HG03558 (cell line): Measurements from ENCODE around the gene SELENOF.

Source experiments
- ATAC-seq: cut with Tn5 transposase; IDR thresholded peaks from one replicate; pipeline ENCODE4 v1.9.1; 2021; ENCODE audit warnings: moderate number of reproducible peaks; ENCODE audit not compliant: unreplicated experiment; ENCODE audit errors: extremely low read depth

SELENOF gene

DNA sequence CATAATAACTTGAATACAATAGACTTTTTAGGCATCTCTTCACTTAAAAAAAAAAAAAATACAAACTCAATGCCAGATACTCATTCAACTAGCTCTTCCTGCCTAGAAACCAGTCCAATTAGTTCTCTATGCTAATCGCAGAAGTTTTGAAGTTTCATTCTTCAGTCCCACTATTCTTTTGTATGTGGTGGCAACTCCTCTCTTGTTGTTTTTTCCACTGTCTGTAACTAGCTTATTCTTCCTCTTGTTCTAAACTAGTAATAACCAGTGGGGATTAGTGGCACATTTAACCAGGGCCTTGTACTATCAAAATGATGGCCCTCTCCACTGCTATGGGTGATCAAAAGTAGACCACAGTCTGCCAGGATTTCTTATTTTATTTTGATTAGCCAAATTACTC lies 52.5 kb downstream of the SELENOF start:
- no peak for ATAC-seq

GRCh38 chr1:86860424-86860823 lies 53.5 kb downstream of the SELENOF start:
- no peak for ATAC-seq

DNA sequence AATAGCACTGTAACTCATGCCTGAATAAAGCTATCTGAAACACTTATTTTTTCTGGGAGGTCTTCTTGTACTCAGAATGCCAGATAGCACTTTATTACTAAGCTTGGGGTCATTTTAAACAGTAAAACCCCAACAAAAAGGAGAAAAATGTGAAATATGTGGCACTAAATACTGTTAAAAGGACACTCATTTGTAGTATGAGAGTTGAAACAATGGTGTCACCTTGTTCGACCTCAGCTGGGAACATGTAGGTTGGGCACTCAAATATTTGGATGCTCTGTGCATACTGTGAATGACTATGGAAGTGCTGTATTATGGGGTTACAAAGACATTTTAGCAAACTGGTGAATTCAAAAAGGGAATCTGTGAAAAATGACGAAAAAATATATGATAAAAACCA lies 53.9 kb downstream of the SELENOF start:
- ATAC-seq = no peak

DNA sequence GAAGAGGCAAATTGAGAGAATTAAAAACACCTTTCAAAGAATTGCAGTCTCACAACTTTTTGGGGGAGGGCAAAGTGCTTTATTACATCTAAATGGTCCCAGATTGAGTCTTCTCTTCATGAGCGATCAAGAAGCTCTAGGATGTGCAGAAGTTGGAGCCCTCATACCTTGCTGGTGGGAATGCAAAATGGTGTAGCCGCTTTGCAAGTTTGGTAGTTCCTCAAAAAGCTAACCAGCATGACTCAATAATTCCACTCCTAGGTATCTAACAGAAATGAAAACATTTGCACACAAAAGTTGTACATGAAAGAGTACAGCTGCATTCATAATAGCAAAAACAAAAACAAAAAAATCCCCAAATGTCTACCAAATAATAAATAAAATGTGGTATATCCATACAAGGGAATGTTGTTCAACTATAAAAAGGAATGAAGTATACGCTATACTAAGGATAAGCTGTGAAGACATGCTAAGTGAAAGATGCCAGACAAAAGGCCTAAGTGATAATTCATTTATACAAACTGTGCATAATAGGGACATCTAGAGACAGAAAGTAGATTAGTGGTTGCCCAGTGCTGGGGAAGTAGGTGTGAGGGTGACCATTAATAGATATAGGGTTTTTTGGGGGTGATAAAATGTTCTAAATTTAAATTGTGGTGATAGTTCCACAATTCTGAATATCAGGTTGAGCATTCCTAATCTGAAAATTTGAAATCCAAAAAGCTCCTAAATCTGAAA lies 55.2 kb downstream of the SELENOF start:
- ATAC-seq = no peak

DNA sequence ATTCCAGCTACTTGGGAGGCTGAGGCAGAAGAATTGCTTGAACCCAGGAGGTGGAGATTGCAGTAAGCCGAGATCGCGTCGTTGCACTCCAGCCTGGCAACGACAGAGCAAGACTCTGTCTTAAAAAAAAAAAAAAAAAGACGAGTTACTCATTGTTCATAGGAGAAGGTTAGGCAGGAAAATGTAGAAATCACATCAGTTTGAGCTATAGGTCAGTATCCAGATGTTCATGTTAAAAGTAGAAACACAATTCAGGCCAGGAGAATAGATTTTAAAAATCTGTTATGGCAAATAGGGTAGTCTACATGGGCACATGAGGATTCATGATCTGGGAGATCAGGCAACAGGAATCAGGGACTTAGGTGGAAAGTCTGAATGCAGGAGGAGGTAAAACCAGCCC lies 57.7 kb downstream of the SELENOF start:
- ATAC-seq = no peak

DNA sequence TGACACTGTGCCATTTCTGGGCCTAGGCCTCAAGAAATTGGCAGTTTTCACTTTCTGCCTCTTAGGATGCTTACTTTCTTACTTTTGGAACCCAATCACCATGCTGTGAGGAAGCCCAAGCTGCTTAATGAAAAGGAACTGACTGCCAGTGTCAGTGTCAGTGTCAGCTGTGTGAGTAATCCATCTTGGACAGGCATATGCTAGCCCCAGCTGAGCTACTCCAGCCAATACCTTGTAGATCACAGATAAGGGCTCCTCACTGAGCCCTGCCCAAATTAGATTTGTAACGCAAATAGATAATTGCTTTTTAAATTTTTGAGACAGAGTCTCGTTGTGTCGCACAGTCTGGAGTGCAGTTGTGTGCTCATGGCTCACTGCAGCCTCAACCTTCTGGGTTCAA lies 59.6 kb downstream of the SELENOF start:
- no peak for ATAC-seq

DNA sequence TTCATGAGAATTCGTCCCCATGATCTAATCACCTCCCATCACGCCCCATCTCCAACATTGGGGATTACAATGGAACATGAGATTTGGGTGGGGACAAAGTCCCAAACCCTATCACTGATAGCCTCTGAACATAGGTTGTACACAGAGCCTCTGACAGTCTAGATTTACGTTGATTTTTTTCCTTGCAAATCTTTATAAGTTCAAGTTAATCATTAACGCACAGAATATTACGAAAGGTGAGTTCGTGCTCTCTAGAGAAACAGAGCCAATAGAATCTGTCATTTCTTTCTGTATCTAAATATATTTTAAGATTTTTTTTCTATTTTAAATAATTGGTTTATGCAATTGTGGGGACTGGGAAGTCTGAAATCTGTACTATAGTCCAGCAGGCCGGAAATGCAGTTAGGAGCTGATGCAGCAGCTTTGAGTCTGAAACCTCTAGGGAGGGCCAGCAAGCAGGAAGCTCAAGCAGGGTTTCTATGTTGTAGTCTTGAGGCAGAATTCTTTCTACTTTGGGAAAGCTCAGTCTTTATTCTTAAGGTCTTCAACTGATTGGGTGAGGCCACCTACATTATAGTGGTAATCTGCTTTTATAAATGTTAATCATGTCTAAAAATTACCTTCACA lies 61.0 kb downstream of the SELENOF start:
- no peak for ATAC-seq

DNA sequence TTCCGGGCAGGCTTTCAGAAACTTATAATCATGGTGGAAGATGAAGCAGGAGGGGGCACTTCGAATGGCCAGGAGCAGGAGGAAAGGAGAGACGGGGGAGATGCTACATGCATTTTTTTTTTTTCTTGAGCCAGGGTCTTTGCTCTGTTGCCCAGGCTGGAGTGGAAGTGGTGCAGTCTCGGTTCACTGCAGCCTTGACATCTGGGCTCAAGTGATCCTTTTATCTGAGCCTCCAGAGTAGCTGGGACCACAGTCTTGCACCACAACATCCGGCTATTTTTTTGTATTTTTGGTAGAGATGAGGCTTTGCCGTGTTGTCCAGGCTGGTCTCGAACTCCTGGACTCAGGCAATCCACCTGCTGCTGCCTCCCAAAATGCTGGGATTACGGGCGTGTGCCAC lies 61.6 kb downstream of the SELENOF start:
- no peak for ATAC-seq

- ATAC-seq = no peak
These were observed 64.2 kb downstream of the SELENOF start for GRCh38 chr1:86849756-86850155.

DNA sequence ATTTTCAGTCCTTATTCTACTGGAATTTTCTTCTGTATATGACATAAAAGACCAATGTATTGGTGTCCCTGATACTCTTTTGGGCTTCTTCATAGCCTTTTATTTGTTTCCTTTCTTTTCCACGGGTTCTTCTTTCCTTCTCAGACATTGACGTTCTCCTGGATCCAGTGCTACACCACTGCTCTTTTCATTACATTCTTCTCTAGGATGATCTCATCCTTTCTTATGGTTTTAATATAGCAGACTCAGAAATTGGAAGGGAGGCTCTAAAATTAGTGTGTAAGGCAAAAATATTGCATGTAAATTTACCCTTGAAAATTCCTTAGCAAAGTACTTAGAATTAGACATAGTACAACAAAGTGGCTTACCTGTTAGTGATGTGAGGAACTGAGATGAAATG lies 65.3 kb downstream of the SELENOF start:
- no peak for ATAC-seq

- ATAC-seq = no peak
These were observed 67.7 kb downstream of the SELENOF start for GRCh38 chr1:86846164-86846647.

GRCh38 chr1:86845514-86845913 lies 68.4 kb downstream of the SELENOF start:
- ATAC-seq = no peak

DNA sequence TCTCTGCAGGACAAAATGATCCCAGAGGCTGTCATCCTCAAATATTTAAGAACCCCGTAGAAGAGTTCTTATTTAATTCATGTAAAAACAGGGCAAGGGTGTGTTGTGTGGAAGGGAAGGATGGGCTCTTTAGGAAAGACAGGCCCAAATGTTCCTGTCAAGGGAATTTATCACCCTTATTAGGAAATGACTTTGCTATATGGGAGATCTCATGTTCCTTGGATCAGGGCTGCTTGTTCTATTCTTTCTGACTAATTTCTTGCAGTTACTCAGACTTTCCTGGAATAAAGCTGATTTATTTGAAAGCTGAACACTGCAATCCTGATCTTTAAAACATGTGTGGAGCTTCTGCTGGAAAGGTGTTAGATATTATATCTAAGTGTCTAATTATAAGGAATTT lies 72.8 kb downstream of the SELENOF start:
- no peak for ATAC-seq

DNA sequence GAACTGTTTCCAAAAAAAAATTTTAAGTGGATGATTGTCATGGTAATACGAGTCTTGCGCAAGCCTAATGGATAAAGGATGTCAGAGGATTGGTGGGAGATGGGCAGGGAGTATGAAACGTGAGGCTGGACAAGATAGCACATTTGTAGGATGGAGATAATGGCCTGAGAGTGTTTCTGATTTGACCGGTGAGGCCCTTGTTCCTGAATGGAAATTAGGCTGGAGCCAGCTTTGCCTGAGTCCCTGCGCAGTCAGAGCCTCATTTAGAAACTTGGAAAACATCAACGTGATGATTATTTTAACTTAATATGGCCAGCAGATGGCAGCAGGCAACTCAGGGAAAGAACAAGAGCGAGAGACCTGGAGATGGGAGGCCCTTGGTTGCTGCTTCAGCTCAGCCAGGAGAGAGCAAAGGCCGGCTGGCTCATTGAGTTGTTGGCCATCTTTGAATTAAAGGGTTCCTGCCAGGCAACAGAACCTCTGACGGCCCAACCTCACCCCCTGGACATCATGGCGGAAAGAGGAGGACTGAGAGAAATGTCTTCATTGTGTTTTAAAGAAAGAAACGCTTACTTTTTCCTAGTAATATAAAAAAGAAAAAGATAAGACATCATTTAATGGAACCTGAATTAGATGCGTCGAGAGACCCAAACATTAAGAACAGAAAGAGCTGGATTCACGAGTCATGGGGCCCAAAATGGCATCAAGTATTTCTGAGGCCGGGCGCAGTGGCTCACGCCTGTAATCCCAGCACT lies 80.3 kb downstream of the SELENOF start:
- ATAC-seq = no peak

DNA sequence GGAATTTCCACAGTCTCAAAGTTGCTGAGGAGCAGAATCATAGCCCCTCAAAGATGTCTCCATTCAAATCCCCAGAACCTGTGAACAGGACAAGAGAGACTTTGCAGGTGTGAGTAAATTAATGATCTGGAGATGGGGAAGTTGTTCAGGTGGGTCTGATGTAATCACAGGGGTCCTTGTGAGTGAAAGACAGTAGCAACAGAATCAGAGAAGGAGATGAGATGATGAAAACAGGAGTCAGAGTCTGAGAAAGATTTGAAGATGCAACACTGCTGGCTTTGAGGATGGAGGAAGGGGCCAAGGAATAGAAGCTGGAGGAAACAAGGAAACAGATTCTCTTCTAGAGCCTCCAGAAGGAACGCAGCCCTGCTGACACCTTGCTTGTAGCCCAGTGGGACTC lies 81.5 kb downstream of the SELENOF start:
- ATAC-seq = no peak

GRCh38 chr1:86829321-86829720 lies 84.6 kb downstream of the SELENOF start:
- no peak for ATAC-seq

GRCh38 chr1:86828024-86828423 lies 85.9 kb downstream of the SELENOF start:
- ATAC-seq = no peak

GRCh38 chr1:86826856-86827255 lies 87.1 kb downstream of the SELENOF start:
- ATAC-seq = no peak

DNA sequence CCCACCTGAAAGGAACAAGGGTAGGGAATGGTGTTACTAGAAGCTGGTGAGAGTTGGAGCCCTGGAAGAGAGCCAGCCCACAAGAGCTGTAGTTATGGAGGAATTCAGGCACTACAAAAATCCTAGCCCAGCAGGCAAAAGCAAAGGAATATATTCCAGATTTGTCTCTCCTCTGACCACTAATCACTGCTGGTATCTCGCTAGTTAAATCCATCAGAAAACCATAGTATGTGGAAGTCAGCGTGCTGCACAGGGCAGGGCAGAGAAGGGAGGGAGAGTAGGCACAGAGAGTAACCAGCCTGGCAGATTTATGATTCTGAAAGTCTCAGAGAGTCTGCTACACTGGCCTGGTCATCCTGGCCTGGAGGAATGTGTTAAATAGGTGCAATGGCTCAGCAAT lies 88.6 kb downstream of the SELENOF start:
- ATAC-seq = no peak

- no peak for ATAC-seq
These were observed 90.0 kb downstream of the SELENOF start for GRCh38 chr1:86823821-86824500.

GRCh38 chr1:86823386-86823785 lies 90.5 kb downstream of the SELENOF start:
- no peak for ATAC-seq
